Measurements from ENCODE around the gene ELF1. TPM values are rescaled to one million over a fixed set of nuclear protein-coding genes. Genes with fewer than 3 reads are reported as not detected.

The ELF1 gene
- total RNA-seq, 5 donors from 2014 or later (not counting 1 experiment from before 2014, with no cell fraction given), result 133 to 221 (median 146) TPM

GRCh38 chr13:40973409-40973808, 45.7 kb downstream of the ELF1 start:
- CTCF ChIA-PET, result interaction anchor here (0.8 to 3.7 kb wide), 22 partner anchors 12 to 786 kb away, joined by 3 to 35 read pairs (median 6); partner anchors contain the start of genes ELF1 (in 1 of the 2) and WBP4 (in 1 of the 2)
- POLR2A ChIA-PET, result interaction anchor here (1.3 to 1.9 kb wide), 4 partner anchors 16 to 45 kb away, joined by 4 to 25 read pairs (median 5); partner anchors contain the start of gene ELF1 (in 1 of the 2)
- H3K27me3 ChIP-seq (replicated peaks in 1 of 2; ENCODE audit: control insufficient read depth in 2 of 2, extremely low read depth in 1 of 2, insufficient read depth in 2 of 2, low read length in 1 of 2), result no peaks in the 10 kb centered on the region
- Mint-ChIP-seq H3K27me3 (no peaks in the 10 kb centered on the region), H3K4me1 (peaks cover 93 to 100% (median 97%) of the 10 kb centered on the region in 3 donors), H3K4me3 (peak overlapping the region; percentile 32 to 96 (median 49)), H3K36me3 (peaks cover 23% of the 10 kb centered on the region), H3K9me3 (no peaks in the 10 kb centered on the region), H3K27ac (peak overlapping the region; percentile 74 to 85)
- H3K4me3 ChIP-seq (ENCODE audit: control insufficient read depth in 1 of 2, extremely low read depth in 1 of 2, low read length in 1 of 2), result no peak overlapping the region
- DNase-seq (peak in 1 of 35 experiments; percentile 40), ATAC-seq (replicated peaks in 1 of 4) (peak in 1 of 4 experiments; percentile 11)
- no peaks in the 10 kb centered on the region for H3K9me3 ChIP-seq
- H3K27ac ChIP-seq (ENCODE audit: low read length), result peak overlapping the region; percentile 47
- H3K36me3 ChIP-seq (ENCODE audit: control insufficient read depth in 2 of 2, extremely low read depth in 1 of 2, insufficient read depth in 1 of 2, low read length in 1 of 2), result peaks cover 0 to 5% of the 10 kb centered on the region in 2 donors
- WGBS (ENCODE audit: insufficient coverage), result no CpG with 5 or more reads among the region's 1 CpG
- H3K4me1 ChIP-seq (ENCODE audit: control insufficient read depth in 1 of 2, extremely low read depth in 1 of 2, insufficient read depth in 2 of 2, low read length in 2 of 2), result peaks cover 38 to 72% of the 10 kb centered on the region in 2 experiments

- H3K4me3 ChIP-seq (ENCODE audit: control insufficient read depth in 1 of 2, extremely low read depth in 1 of 2, low read length in 1 of 2), result no peak overlapping the region
- ChIA-PET CTCF (interaction anchor here in 1 of 2 donors (0.6 to 1.9 kb wide), 4 partner anchors 21 to 86 kb away, joined by 3 to 6 read pairs (median 4); no protein-coding TSS in a partner anchor), POLR2A (no interaction called here)
- peak overlapping the region in 2 of 3 donors; percentile 38 to 96 for H3K4me3 Mint-ChIP-seq
- WGBS (ENCODE audit: insufficient coverage), result no CpG with 5 or more reads among the region's 4 CpGs
- no peaks in the 10 kb centered on the region for H3K27me3 Mint-ChIP-seq
- H3K9me3 Mint-ChIP-seq, result no peaks in the 10 kb centered on the region
- H3K27me3 ChIP-seq (replicated peaks in 1 of 2; ENCODE audit: control insufficient read depth in 2 of 2, extremely low read depth in 1 of 2, insufficient read depth in 2 of 2, low read length in 1 of 2), result no peaks in the 10 kb centered on the region
- H3K4me1 ChIP-seq (ENCODE audit: control insufficient read depth in 1 of 2, extremely low read depth in 1 of 2, insufficient read depth in 2 of 2, low read length in 2 of 2), result peaks cover 34 to 75% of the 10 kb centered on the region in 2 experiments
- DNase-seq, result no peak
- no peak overlapping the region for H3K27ac ChIP-seq (ENCODE audit: low read length)
- H3K27ac Mint-ChIP-seq, result peak overlapping the region; percentile 48 to 66
- peaks cover 8% of the 10 kb centered on the region for H3K36me3 Mint-ChIP-seq
- H3K4me1 Mint-ChIP-seq, result peaks cover 96 to 99% (median 98%) of the 10 kb centered on the region in 3 donors
- peaks cover 0 to 5% of the 10 kb centered on the region in 2 donors for H3K36me3 ChIP-seq (ENCODE audit: control insufficient read depth in 2 of 2, extremely low read depth in 1 of 2, insufficient read depth in 1 of 2, low read length in 1 of 2)
- no peaks in the 10 kb centered on the region for H3K9me3 ChIP-seq
- no peak for ATAC-seq (replicated peaks in 1 of 4)
These were observed 47.8 kb downstream of the ELF1 start for GRCh38 chr13:40971321-40971720.

- Mint-ChIP-seq H3K4me1 (peaks cover 95 to 99% (median 98%) of the 10 kb centered on the region in 3 donors), H3K27ac (no peak overlapping the region), H3K4me3 (peak overlapping the region; percentile 34 to 96 (median 52)), H3K36me3 (peaks cover 6% of the 10 kb centered on the region), H3K9me3 (no peaks in the 10 kb centered on the region), H3K27me3 (no peaks in the 10 kb centered on the region)
- ChIA-PET POLR2A (interaction anchor here (0.6 to 0.9 kb wide), 2 partner anchors 11 to 1077 kb away, joined by 3 read pairs; no protein-coding TSS in a partner anchor), CTCF (interaction anchor here in 1 of 2 donors (0.6 to 1.9 kb wide), 5 partner anchors 22 to 83 kb away, joined by 3 to 5 read pairs (median 4); no protein-coding TSS in a partner anchor)
- H3K36me3 ChIP-seq (ENCODE audit: control insufficient read depth in 2 of 2, extremely low read depth in 1 of 2, insufficient read depth in 1 of 2, low read length in 1 of 2), result peaks cover 0 to 5% of the 10 kb centered on the region in 2 donors
- DNase-seq, result no peak
- H3K4me1 ChIP-seq (ENCODE audit: control insufficient read depth in 1 of 2, extremely low read depth in 1 of 2, insufficient read depth in 2 of 2, low read length in 2 of 2), result peaks cover 32 to 70% of the 10 kb centered on the region in 2 experiments
- no peaks in the 10 kb centered on the region for H3K27me3 ChIP-seq (replicated peaks in 1 of 2; ENCODE audit: control insufficient read depth in 2 of 2, extremely low read depth in 1 of 2, insufficient read depth in 2 of 2, low read length in 1 of 2)
- WGBS (ENCODE audit: insufficient coverage), result no CpG with 5 or more reads among the region's 4 CpGs
- ATAC-seq (replicated peaks in 1 of 4), result no peak
- H3K27ac ChIP-seq (ENCODE audit: low read length), result no peak overlapping the region
- H3K9me3 ChIP-seq, result no peaks in the 10 kb centered on the region
- H3K4me3 ChIP-seq (ENCODE audit: control insufficient read depth in 1 of 2, extremely low read depth in 1 of 2, low read length in 1 of 2), result no peak overlapping the region
These were observed 48.3 kb downstream of the ELF1 start for GRCh38 chr13:40970803-40971202.

GRCh38 chr13:40969169-40969901, 49.8 kb downstream of the ELF1 start:
- H3K9me3 Mint-ChIP-seq, result no peaks in the 10 kb centered on the region
- H3K4me1 Mint-ChIP-seq, result peaks cover 95 to 99% (median 98%) of the 10 kb centered on the region in 3 donors
- peak; percentile 60 to 76 (median 68) for ATAC-seq (replicated peaks in 1 of 4)
- H3K27ac Mint-ChIP-seq, result peak overlapping the region; percentile 71 to 77
- ChIA-PET CTCF (interaction anchor here in 1 of 2 donors (0.7 to 1.9 kb wide), 5 partner anchors 9 to 271 kb away, joined by 3 to 5 read pairs (median 4); no protein-coding TSS in a partner anchor), POLR2A (interaction anchor here (0.5 to 1.4 kb wide), 6 partner anchors 10 to 381 kb away, joined by 3 to 6 read pairs (median 4); no protein-coding TSS in a partner anchor)
- Histone ChIP-seq H3K27ac (ENCODE audit: low read length) (no peak overlapping the region), H3K4me3 (ENCODE audit: control insufficient read depth in 1 of 2, extremely low read depth in 1 of 2, low read length in 1 of 2) (no peak overlapping the region), H3K4me1 (ENCODE audit: control insufficient read depth in 1 of 2, extremely low read depth in 1 of 2, insufficient read depth in 2 of 2, low read length in 2 of 2) (peaks cover 39 to 61% of the 10 kb centered on the region in 2 experiments), H3K27me3 (replicated peaks in 1 of 2; ENCODE audit: control insufficient read depth in 2 of 2, extremely low read depth in 1 of 2, insufficient read depth in 2 of 2, low read length in 1 of 2) (no peaks in the 10 kb centered on the region), H3K36me3 (ENCODE audit: control insufficient read depth in 2 of 2, extremely low read depth in 1 of 2, insufficient read depth in 1 of 2, low read length in 1 of 2) (peaks cover 0 to 5% of the 10 kb centered on the region in 2 donors), H3K9me3 (no peaks in the 10 kb centered on the region)
- peak overlapping the region; percentile 34 to 96 (median 52) for H3K4me3 Mint-ChIP-seq
- H3K36me3 Mint-ChIP-seq, result peaks cover 6% of the 10 kb centered on the region
- DNase-seq, result peak in 12 of 35 experiments; percentile 8 to 44 (median 18)
- no peaks in the 10 kb centered on the region for H3K27me3 Mint-ChIP-seq
- no CpG with 5 or more reads among the region's 4 CpGs for WGBS (ENCODE audit: insufficient coverage)

DNA sequence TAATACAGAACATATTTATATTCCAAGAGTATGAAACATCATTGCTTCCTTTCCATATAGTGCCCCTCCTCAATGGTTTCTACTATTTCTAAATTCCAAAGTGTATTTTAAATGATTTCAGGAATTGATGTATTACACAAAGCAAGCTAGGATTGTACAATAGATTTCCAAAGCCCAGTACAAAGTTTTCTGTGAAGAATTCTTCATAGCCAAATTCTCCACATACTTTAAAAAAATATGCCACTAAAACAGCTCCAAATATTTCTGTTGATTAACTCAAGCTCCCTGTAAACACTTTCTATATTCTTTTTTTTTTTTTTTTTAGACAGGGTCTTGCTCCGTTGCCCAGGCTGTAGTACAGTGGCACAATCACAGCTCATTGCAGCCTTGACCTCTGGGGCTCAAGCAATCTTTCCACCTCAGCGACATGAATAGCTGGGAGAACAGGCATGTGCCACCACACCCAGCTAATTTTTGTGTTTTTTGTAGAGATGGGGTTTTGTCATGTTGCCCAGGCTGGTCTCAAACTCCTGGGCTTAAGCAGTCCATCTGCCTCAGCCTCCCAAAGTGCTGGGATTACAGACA, 50.6 kb downstream of the ELF1 start:
- no CpG with 5 or more reads among the region's 2 CpGs for WGBS (ENCODE audit: insufficient coverage)
- Histone ChIP-seq H3K36me3 (ENCODE audit: control insufficient read depth in 2 of 2, extremely low read depth in 1 of 2, insufficient read depth in 1 of 2, low read length in 1 of 2) (peaks cover 0 to 5% of the 10 kb centered on the region in 2 donors), H3K4me1 (ENCODE audit: control insufficient read depth in 1 of 2, extremely low read depth in 1 of 2, insufficient read depth in 2 of 2, low read length in 2 of 2) (peaks cover 43 to 57% of the 10 kb centered on the region in 2 experiments), H3K27ac (ENCODE audit: low read length) (no peak overlapping the region), H3K4me3 (ENCODE audit: control insufficient read depth in 1 of 2, extremely low read depth in 1 of 2, low read length in 1 of 2) (no peak overlapping the region), H3K27me3 (replicated peaks in 1 of 2; ENCODE audit: control insufficient read depth in 2 of 2, extremely low read depth in 1 of 2, insufficient read depth in 2 of 2, low read length in 1 of 2) (no peaks in the 10 kb centered on the region), H3K9me3 (no peaks in the 10 kb centered on the region)
- Mint-ChIP-seq H3K9me3 (no peaks in the 10 kb centered on the region), H3K27ac (no peak overlapping the region), H3K36me3 (peaks cover 10% of the 10 kb centered on the region), H3K4me1 (peaks cover 96 to 99% (median 99%) of the 10 kb centered on the region in 3 donors), H3K27me3 (no peaks in the 10 kb centered on the region), H3K4me3 (peak overlapping the region in 1 of 3 donors; percentile 96)
- DNase-seq (no peak), ATAC-seq (replicated peaks in 1 of 4) (no peak)
- ChIA-PET CTCF (interaction anchor here (0.6 to 1.4 kb wide), 5 partner anchors 35 to 208 kb away, joined by 3 to 8 read pairs (median 3); no protein-coding TSS in a partner anchor), POLR2A (interaction anchor here (0.6 to 1.4 kb wide), 10 partner anchors 13 to 625 kb away, joined by 3 to 6 read pairs (median 4); no protein-coding TSS in a partner anchor)
